Measurements from ENCODE around the gene ATP1A4.

ATP1A4 gene

DNA sequence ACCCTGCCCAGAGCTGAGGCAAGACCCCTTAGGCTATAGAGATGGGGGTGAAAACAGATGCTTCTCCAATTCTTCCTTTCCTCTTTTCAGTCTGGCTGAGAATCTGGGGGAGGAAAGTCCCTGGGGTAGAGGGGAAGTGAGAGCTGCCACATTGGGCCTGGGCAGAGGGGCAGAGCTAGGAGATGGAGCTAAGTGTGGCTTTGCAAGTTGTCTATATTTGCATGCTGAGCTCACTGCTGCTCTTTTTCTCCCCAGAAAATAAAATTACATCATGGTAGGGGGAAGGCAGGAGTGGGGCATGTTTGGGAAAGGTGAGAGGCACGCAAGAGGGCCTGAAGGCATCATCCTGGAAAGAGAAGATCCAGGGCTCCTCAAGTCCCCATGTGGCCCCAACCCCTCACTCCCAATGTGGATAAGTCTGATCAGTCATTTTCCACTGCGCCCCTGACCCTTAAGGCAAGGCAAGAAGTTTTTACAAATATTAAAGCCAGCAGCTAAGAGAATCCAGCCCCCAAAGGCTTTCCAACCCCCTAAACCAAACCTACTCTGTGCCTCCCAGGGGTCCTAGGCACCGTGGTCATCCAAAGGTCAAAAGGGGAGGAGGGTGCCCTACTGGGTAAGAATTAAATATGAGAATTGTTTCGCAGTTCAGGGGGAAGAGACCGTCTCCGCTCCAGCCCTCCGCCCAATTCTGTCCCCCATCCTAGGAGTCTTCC lies 53.3 kb downstream of the ATP1A4 start:
- DNase-seq: no peak
- H3K9me3 ChIP-seq (ENCODE audit: insufficient read depth, low read length, severe bottlenecking): no peaks in the 10 kb centered on the region
- H3K36me3 ChIP-seq (ENCODE audit: insufficient read depth, low read length): peaks cover 14% of the 10 kb centered on the region
- peaks cover 23% of the 10 kb centered on the region for H3K4me1 ChIP-seq (ENCODE audit: insufficient read depth, low read length)
- peak overlapping the region; percentile 50; the same call in 1 of the 2 replicates for H3K27ac ChIP-seq (ENCODE audit: low read length)
- no peaks in the 10 kb centered on the region for H3K27me3 ChIP-seq (ENCODE audit: insufficient read depth, low read length, poor library complexity)
- H3K79me2 ChIP-seq (ENCODE audit: insufficient read depth, low read length): peaks cover 12% of the 10 kb centered on the region
- ATAC-seq (ENCODE audit: insufficient read depth, low read depth): no peak
- 0 out of 2 replicates have a peak, but pooled peaks cover 6% of the 10 kb centered on the region for H4K20me1 ChIP-seq (ENCODE audit: insufficient read depth, low read length)
- H3K4me3 ChIP-seq (ENCODE audit: low read depth in 1 of 2, low read length in 2 of 2): peak overlapping the region in 1 of 2 experiments; percentile 57; a peak in 3 of 4 replicates
- peak overlapping the region; percentile 91 for H2AFZ ChIP-seq (ENCODE audit: low read depth, low read length)
- no peak for TF ChIP-seq EZH2 (IDR thresholded peaks at IDR 0.05; ENCODE audit: borderline replicate concordance, low read depth, low read length, severe bottlenecking)
- TF ChIP-seq, protein P1, sequence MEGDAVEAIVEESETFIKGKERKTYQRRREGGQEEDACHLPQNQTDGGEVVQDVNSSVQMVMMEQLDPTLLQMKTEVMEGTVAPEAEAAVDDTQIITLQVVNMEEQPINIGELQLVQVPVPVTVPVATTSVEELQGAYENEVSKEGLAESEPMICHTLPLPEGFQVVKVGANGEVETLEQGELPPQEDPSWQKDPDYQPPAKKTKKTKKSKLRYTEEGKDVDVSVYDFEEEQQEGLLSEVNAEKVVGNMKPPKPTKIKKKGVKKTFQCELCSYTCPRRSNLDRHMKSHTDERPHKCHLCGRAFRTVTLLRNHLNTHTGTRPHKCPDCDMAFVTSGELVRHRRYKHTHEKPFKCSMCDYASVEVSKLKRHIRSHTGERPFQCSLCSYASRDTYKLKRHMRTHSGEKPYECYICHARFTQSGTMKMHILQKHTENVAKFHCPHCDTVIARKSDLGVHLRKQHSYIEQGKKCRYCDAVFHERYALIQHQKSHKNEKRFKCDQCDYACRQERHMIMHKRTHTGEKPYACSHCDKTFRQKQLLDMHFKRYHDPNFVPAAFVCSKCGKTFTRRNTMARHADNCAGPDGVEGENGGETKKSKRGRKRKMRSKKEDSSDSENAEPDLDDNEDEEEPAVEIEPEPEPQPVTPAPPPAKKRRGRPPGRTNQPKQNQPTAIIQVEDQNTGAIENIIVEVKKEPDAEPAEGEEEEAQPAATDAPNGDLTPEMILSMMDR (IDR thresholded peaks at IDR 0.05; ENCODE audit: borderline replicate concordance, extremely low read depth, low read length, poor library complexity, severe bottlenecking): no peak
- peak overlapping the region; percentile 93 for H3K4me2 ChIP-seq (ENCODE audit: insufficient read depth, low read length)
- H3K9ac ChIP-seq (ENCODE audit: low read depth, low read length): peak overlapping the region; percentile 44

DNA sequence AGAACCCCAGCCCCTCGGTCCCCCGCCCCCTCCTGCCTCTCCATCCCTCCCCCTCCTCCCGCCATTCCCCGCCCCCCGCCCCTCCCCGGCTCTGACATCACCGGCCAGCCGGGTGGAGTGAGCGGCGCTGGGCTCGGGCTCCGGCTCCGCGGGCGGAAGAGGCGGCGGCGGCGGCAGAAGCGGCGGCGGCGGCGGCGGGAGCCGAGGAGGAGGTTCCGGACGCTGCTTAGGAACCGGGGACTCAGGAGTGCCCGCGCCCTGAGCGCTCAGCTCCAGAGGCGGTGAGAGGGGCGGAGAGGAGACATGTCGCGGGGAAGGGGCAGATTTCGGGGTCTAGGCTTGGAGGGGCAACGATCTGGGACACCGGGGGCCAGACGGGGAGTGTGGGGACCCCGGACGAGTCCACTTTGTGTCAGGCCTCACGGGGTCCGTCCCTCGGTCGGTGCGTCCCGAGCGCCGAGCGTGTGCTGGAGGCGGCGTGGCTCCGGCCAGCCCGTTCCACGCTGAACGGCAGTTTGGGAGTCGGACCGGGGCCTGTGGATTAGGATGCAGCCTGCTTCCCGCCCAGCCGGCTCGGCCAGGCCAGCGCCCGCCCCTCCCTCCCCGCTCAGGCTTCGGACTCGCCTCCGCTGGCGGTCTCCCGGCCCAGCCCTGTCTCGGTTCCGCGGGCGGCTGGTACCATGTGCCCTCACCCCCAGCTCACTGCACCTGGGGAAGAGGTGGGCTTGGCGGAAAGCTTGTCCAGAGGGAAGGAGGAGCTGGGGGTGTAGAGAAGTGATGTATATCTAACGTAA lies 54.0 kb downstream of the ATP1A4 start, which contains the start of gene PEA15:
Gene PEA15, plus strand, starts transcription at position 143 of the 794 bp plus-strand sequence. CDS start 6,161 bp downstream, outside the sequence.
- Histone ChIP-seq H3K27me3 (ENCODE audit: insufficient read depth, low read length, poor library complexity) (no peaks in the 10 kb centered on the region), H3K79me2 (ENCODE audit: insufficient read depth, low read length) (peaks cover 16% of the 10 kb centered on the region), H3K9ac (ENCODE audit: low read depth, low read length) (peak within 1 kb of the TSS; percentile 94), H2AFZ (ENCODE audit: low read depth, low read length) (peak within 1 kb of the TSS; percentile 92), H4K20me1 (ENCODE audit: insufficient read depth, low read length) (0 out of 2 replicates have a peak, but pooled peaks cover 11% of the 10 kb centered on the region), H3K9me3 (ENCODE audit: insufficient read depth, low read length, severe bottlenecking) (no peaks in the 10 kb centered on the region), H3K4me3 (ENCODE audit: low read depth in 1 of 2, low read length in 2 of 2) (peak within 1 kb of the TSS; percentile 79 to 96), H3K4me2 (ENCODE audit: insufficient read depth, low read length) (peak within 1 kb of the TSS; percentile 93), H3K36me3 (ENCODE audit: insufficient read depth, low read length) (peaks cover 22% of the 10 kb centered on the region), H3K4me1 (ENCODE audit: insufficient read depth, low read length) (peaks cover 23% of the 10 kb centered on the region), H3K27ac (ENCODE audit: low read length) (peak within 1 kb of the TSS; percentile 83)
- TF ChIP-seq EZH2 (IDR thresholded peaks at IDR 0.05; ENCODE audit: borderline replicate concordance, low read depth, low read length, severe bottlenecking): no peak
- TF ChIP-seq, protein P1 (IDR thresholded peaks at IDR 0.05; ENCODE audit: borderline replicate concordance, extremely low read depth, low read length, poor library complexity, severe bottlenecking): no peak
- DNase-seq: peak; percentile 78
- peak; percentile 88 for ATAC-seq (ENCODE audit: insufficient read depth, low read depth)

DNA sequence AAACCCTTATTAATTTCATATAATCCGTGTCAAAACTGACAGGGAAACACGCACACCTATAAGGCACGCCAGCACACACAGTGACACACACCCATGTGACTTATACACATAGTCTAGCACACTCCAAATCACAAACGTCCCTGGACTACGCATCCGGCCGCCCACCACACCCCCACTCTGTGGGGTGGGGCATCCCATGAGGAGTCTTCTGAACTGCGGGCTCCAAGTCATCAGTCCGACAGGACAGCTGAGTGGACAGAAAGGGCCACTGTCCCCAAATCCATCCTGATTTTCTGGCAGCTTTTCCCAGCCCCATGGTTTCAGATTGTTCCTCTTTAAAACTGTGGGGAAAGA lies 54.6 kb downstream of the ATP1A4 start:
- Histone ChIP-seq H2AFZ (ENCODE audit: low read depth, low read length) (peak overlapping the region; percentile 92), H3K4me2 (ENCODE audit: insufficient read depth, low read length) (peak overlapping the region; percentile 93), H3K79me2 (ENCODE audit: insufficient read depth, low read length) (peaks cover 19% of the 10 kb centered on the region), H4K20me1 (ENCODE audit: insufficient read depth, low read length) (peaks cover 16% of the 10 kb centered on the region; the same call in 1 of the 2 replicates), H3K9ac (ENCODE audit: low read depth, low read length) (peak overlapping the region; percentile 94), H3K4me1 (ENCODE audit: insufficient read depth, low read length) (peaks cover 23% of the 10 kb centered on the region), H3K27me3 (ENCODE audit: insufficient read depth, low read length, poor library complexity) (no peaks in the 10 kb centered on the region), H3K4me3 (ENCODE audit: low read depth in 1 of 2, low read length in 2 of 2) (peak overlapping the region; percentile 79 to 96; a peak in 3 of 4 replicates), H3K36me3 (ENCODE audit: insufficient read depth, low read length) (peaks cover 25% of the 10 kb centered on the region), H3K27ac (ENCODE audit: low read length) (peak overlapping the region; percentile 83), H3K9me3 (ENCODE audit: insufficient read depth, low read length, severe bottlenecking) (no peaks in the 10 kb centered on the region)
- peak; percentile 57 for ATAC-seq (ENCODE audit: insufficient read depth, low read depth)
- TF ChIP-seq EZH2 (IDR thresholded peaks at IDR 0.05; ENCODE audit: borderline replicate concordance, low read depth, low read length, severe bottlenecking): no peak
- TF ChIP-seq, protein P1 (IDR thresholded peaks at IDR 0.05; ENCODE audit: borderline replicate concordance, extremely low read depth, low read length, poor library complexity, severe bottlenecking): no peak
- peak; percentile 34 for DNase-seq

All from DND-41 (cell line).